Bronchial epithelial cell (primary cell): ENCODE results near the gene LRIF1. TPM values are rescaled to one million over a fixed set of nuclear protein-coding genes. Genes with fewer than 3 reads are reported as not detected.

Experiments
- DNase-seq: peaks from one replicate; pipeline ENCODE4 v3.0.0-alpha.2; 2010; ENCODE audit warnings: low read depth
- FAIRE-seq: peaks from 2 replicates; lab custom pipeline; 2011; peaks lifted over from hg19 to GRCh38; lab: Jason Lieb, UNC
- H3K27me3 ChIP-seq: 2 replicates; pipeline ENCODE4 v1.5.1; 2011; ENCODE audit warnings: low read length; ENCODE audit not compliant: control insufficient read depth, insufficient read depth
- H3K36me3 ChIP-seq: 2 replicates; pipeline ENCODE4 v1.5.1; 2011; ENCODE audit warnings: low read length; ENCODE audit not compliant: control insufficient read depth, insufficient read depth
- H3K4me3 ChIP-seq: 2 replicates; pipeline ENCODE4 v1.5.1; 2011; ENCODE audit warnings: mild to moderate bottlenecking, low read depth, low read length, control low read depth
- CTCF ChIP-seq: IDR thresholded peaks from 2 replicates; pipeline ENCODE4 v1.5.1; 2011; ENCODE audit warnings: mild to moderate bottlenecking, moderate library complexity, low read length, control low read depth, inconsistent platforms; ENCODE audit not compliant: insufficient read depth, severe bottlenecking
- total RNA-seq: library from RNA; depleted of rRNA; stranded (reverse); fragments of >200 nt; gene quantifications from 2 replicates; pipeline ENCODE4 v1.2.1, GENCODE V29; 2014

LRIF1 gene
- total RNA-seq, 1 donor from 2014 or later, result 12.1 TPM

DNA sequence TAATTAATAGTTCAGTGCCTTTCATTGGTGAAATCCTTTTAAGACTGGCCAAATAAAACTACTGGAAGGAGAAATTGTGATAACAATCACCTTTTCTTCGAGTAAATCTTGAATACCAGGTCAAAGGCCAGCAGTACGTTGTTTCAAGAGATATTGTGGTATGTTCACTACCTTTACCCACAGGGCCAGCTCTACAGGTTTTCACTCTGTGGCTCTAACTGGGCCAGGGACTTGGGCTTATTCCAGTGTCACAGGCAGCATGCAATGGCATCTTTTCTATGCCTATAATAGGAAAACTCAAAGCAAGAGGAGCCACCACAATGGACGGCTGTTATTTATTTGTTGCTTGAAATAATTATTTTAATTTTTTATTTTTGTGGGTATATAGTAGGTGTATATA, 26.8 kb upstream of the LRIF1 start:
- no peaks in the 10 kb centered on the region for H3K27me3 ChIP-seq
- DNase-seq (no peak), FAIRE-seq (no peak)
- no peak for TF ChIP-seq CTCF
- no peak overlapping the region for H3K4me3 ChIP-seq
- no peaks in the 10 kb centered on the region for H3K36me3 ChIP-seq

DNA sequence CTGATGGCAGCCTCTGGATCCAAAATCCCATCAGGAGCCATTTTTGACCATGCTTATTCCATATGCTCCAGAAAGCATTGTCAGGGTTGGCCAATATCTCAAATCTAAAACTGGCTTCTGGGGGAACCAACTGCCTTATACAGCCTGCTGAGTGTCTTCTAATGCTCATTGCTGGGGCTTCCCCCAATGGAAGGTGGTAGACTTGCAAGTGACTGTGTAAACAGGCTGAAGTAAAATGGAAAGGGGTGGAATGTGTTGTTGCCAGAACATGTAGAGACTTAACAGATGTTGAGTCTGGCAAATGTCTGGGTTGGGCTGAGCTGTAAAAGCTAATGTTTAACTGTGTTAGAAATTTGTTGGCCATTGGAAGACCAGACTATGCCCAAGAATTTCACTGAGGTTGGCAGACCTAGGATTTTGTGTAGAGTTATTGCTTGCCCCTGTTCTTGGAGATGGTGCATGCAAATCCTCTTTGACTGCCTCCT, 22.7 kb upstream of the LRIF1 start:
- no peak for FAIRE-seq
- peak; percentile 49 for DNase-seq
- no peak for TF ChIP-seq CTCF
- no peaks in the 10 kb centered on the region for H3K36me3 ChIP-seq
- no peaks in the 10 kb centered on the region for H3K27me3 ChIP-seq
- no peak overlapping the region for H3K4me3 ChIP-seq

DNA sequence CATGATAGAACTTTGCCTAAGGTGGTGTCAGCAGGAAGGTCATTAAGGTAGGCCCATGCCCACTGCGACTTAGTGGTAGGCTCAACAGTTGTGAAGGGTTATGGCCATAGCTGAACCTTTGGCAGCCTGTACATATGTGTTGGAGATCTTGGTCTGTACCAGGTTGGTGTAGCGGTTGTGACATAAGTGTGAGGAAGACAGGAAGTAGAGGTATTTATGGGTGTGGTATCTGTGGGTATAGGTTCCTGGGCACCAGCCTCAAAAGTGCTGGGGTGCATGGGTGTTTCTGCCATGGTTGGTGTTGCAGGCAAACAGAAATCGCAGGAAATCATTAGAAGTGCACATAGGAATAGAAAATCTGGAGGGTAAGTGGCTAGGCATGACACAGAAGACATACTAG, 18.6 kb upstream of the LRIF1 start:
- no peak for FAIRE-seq

DNA sequence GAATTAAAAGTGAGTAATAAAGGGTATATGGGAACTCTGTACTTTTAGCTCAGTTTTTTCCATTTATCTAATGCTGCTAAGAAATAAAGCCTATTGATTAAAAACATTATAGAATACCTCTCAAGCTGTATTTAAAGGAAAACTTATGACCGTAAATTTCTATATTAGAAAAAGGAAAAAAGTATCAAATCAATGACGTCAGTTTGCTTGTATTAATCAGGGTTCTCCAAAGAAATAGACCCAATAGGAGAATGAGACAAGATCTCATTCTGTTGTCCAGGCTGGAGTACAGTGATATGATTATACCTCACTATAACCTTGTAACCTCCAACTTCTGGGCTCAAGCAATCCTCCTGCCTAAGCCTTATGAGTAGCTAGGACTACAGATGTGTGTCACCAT, 15.4 kb upstream of the LRIF1 start:
- no peak for FAIRE-seq
- Histone ChIP-seq H3K4me3 (no peak overlapping the region), H3K36me3 (no peaks in the 10 kb centered on the region), H3K27me3 (no peaks in the 10 kb centered on the region)
- no peak for DNase-seq
- no peak for TF ChIP-seq CTCF

More for the DNA sequence above, 18.6 kb upstream of the LRIF1 start:
- no peak for TF ChIP-seq CTCF
- no peak overlapping the region for H3K4me3 ChIP-seq
- H3K36me3 ChIP-seq, result no peaks in the 10 kb centered on the region
- H3K27me3 ChIP-seq, result no peaks in the 10 kb centered on the region
- DNase-seq, result no peak

DNA sequence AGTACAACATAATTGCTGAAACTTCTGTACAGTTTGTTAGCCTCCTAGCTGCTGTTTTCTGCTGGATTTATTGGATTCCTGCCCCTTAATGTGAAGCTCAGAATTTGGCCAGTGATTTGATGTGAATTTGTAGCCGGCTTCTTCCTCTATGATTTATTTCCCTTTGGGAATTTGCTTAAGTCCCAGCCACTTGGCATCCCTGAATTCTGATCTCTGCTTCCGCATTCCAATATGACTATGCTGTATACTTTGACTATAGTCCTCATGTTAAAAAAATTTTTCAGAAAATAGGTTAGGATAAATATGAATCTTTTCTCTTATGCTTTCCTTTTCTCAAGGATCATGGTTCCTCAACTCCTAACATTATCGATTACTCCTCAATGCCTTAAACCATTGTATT, 12.4 kb upstream of the LRIF1 start:
- DNase-seq (no peak), FAIRE-seq (no peak)
- Histone ChIP-seq H3K27me3 (no peaks in the 10 kb centered on the region), H3K4me3 (no peak overlapping the region), H3K36me3 (no peaks in the 10 kb centered on the region)
- no peak for TF ChIP-seq CTCF

GRCh38 chr1:110975265-110975664, 11.5 kb upstream of the LRIF1 start:
- TF ChIP-seq CTCF, result no peak
- H3K4me3 ChIP-seq, result no peak overlapping the region
- no peaks in the 10 kb centered on the region for H3K36me3 ChIP-seq
- FAIRE-seq (no peak), DNase-seq (no peak)
- no peaks in the 10 kb centered on the region for H3K27me3 ChIP-seq
